HEK293T (cell line): Measurements from ENCODE around the gene STK16.

ENCODE experiments used
- CTCF ChIA-PET: fragments of 350-600 bp; formaldehyde crosslinking; extraction: SDS; loops from one replicate; lab custom pipeline; 2021; ENCODE audit warnings: antibody characterized with exemption, inconsistent platforms; lab: Yijun Ruan, JAX
- POLR2A ChIA-PET: fragments of 350-600 bp; formaldehyde crosslinking; extraction: SDS; loops from one replicate; lab custom pipeline; 2020; ENCODE audit warnings: antibody characterized with exemption, inconsistent platforms; lab: Yijun Ruan, JAX
- DNase-seq: peaks from one replicate; pipeline ENCODE4 v3.0.0; 2012; ENCODE audit warnings: mixed read lengths; ENCODE audit errors: extremely low spot score
- ARNT ChIP-seq: fragments of 450-650 bp; IDR thresholded peaks from 2 replicates; pipeline ENCODE4 v1.6.1; 2017; ENCODE audit warnings: mild to moderate bottlenecking
- BHLHE40 ChIP-seq: fragments of 450-650 bp; IDR thresholded peaks from 2 replicates; pipeline ENCODE4 v1.6.1; 2016; ENCODE audit warnings: mild to moderate bottlenecking, moderate library complexity, borderline replicate concordance
- CTBP1 ChIP-seq: fragments of 450-650 bp; IDR thresholded peaks from 2 replicates; pipeline ENCODE4 v1.6.1; 2016; ENCODE audit warnings: borderline replicate concordance
- ELF4 ChIP-seq: fragments of 450-650 bp; IDR thresholded peaks from 2 replicates; pipeline ENCODE4 v1.6.1; 2017; ENCODE audit warnings: antibody characterized with exemption
- FOXA1 ChIP-seq: fragments of 450-650 bp; IDR thresholded peaks from 2 replicates; pipeline ENCODE4 v1.6.1; 2016; ENCODE audit warnings: mild to moderate bottlenecking
- FOXK2 ChIP-seq: fragments of 450-650 bp; IDR thresholded peaks from 2 replicates; pipeline ENCODE4 v1.6.1; 2016; ENCODE audit warnings: mild to moderate bottlenecking
- FOXM1 ChIP-seq: fragments of 450-650 bp; IDR thresholded peaks from 2 replicates; pipeline ENCODE4 v1.6.1; 2017; ENCODE audit warnings: mild to moderate bottlenecking, borderline replicate concordance
- HDGF ChIP-seq: fragments of 450-650 bp; IDR thresholded peaks from 2 replicates; pipeline ENCODE4 v1.6.1; 2017; ENCODE audit warnings: antibody characterized with exemption, borderline replicate concordance
- L3MBTL2 ChIP-seq: fragments of 450-650 bp; conservative IDR thresholded peaks from 2 replicates; pipeline ENCODE4 v1.6.1; 2016; ENCODE audit warnings: mild to moderate bottlenecking
- LEF1 ChIP-seq: fragments of 450-650 bp; IDR thresholded peaks from 2 replicates; pipeline ENCODE4 v1.6.1; 2017; ENCODE audit warnings: mild to moderate bottlenecking, borderline replicate concordance
- NFRKB ChIP-seq: fragments of 450-650 bp; IDR thresholded peaks from 2 replicates; pipeline ENCODE4 v1.6.1; 2016; ENCODE audit warnings: mild to moderate bottlenecking, moderate library complexity
- SP1 ChIP-seq: fragments of 450-650 bp; IDR thresholded peaks from 2 replicates; pipeline ENCODE4 v1.6.1; 2017
- SUZ12 ChIP-seq: fragments of 450-650 bp; IDR thresholded peaks from 2 replicates; pipeline ENCODE4 v1.6.1; 2016; ENCODE audit warnings: mild to moderate bottlenecking
- TARDBP ChIP-seq: fragments of 450-650 bp; IDR thresholded peaks from 2 replicates; pipeline ENCODE4 v1.6.1; 2016
- ZNF384 ChIP-seq: fragments of 450-650 bp; IDR thresholded peaks from 2 replicates; pipeline ENCODE4 v1.6.1; 2016
- TF ChIP-seq, protein P1 (sequence below): fragments of 450-650 bp; IDR thresholded peaks from 2 replicates; pipeline ENCODE4 v1.6.1; 2016

The STK16 gene

DNA sequence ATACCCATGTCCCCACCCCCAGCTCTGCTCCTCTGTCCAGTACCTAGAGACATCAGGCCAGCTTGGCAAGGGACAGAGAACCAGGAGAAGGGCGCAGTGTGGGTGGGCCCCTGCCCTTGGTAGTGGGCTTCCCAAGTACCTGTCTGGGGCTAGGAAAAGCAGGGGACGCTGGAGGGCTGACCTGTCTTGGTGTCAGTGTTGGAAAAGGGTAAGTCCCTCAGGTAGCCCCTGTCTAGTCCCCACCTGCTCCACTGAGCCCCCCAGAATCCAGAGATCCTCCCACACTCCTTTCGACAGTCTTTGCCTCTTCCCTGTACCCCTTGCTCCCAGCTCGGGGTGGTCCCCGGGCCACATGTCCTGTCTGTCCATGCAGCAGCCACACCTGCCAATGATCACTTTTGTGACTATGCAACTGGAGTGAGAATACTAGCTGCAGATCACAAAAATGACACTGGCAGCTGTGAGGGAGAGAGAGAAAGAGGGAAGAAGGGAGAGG is 48.5 kb downstream of the STK16 start:
- ChIA-PET POLR2A (interaction anchor here (1.0 to 3.8 kb wide), 4 partner anchors 10 to 94 kb away, joined by 3 to 22 read pairs (median 4); partner anchors contain the start of gene DNAJB2), CTCF (interaction anchor here (1.0 to 3.2 kb wide), 4 partner anchors 11 to 119 kb away, joined by 3 to 36 read pairs (median 8); partner anchors contain the start of gene DNAJB2)
- DNase-seq: no peak
- TF ChIP-seq ELF4 (no peak), HDGF (no peak), BHLHE40 (no peak), FOXK2 (no peak), LEF1 (no peak), NFRKB (no peak), L3MBTL2 (no peak), SUZ12 (no peak), CTBP1 (no peak), FOXA1 (no peak), FOXM1 (no peak), SP1 (no peak), TARDBP (no peak), ARNT (no peak)
- TF ChIP-seq, protein P1, sequence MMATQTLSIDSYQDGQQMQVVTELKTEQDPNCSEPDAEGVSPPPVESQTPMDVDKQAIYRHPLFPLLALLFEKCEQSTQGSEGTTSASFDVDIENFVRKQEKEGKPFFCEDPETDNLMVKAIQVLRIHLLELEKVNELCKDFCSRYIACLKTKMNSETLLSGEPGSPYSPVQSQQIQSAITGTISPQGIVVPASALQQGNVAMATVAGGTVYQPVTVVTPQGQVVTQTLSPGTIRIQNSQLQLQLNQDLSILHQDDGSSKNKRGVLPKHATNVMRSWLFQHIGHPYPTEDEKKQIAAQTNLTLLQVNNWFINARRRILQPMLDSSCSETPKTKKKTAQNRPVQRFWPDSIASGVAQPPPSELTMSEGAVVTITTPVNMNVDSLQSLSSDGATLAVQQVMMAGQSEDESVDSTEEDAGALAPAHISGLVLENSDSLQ: no peak

- ChIA-PET POLR2A (interaction anchor here (0.7 to 3.8 kb wide), 12 partner anchors 11 to 136 kb away, joined by 3 to 22 read pairs (median 4); partner anchors contain the start of genes ANKZF1, ATG9A, CNPPD1 and DNAJB2), CTCF (interaction anchor here (0.6 to 3.2 kb wide), 27 partner anchors 8 to 141 kb away, joined by 3 to 36 read pairs (median 5); partner anchors contain the start of genes ANKZF1, ATG9A, CNPPD1 and DNAJB2)
- DNase-seq: peak; percentile 94
- TF ChIP-seq BHLHE40: no peak
- TF ChIP-seq HDGF: no peak
- no peak for TF ChIP-seq CTBP1
- no peak for TF ChIP-seq FOXA1
- TF ChIP-seq FOXM1: no peak
- TF ChIP-seq TARDBP: no peak
- no peak for TF ChIP-seq ARNT
- no peak for TF ChIP-seq SP1
- TF ChIP-seq FOXK2: no peak
- no peak for TF ChIP-seq NFRKB
- no peak for TF ChIP-seq ZNF384
- no peak for TF ChIP-seq ELF4
- TF ChIP-seq SUZ12: no peak
- TF ChIP-seq, protein P1: no peak
Observed at GRCh38 chr2:219294356-219295351, 49.4 kb downstream of the STK16 start.

GRCh38 chr2:219296142-219296541 is 50.9 kb downstream of the STK16 start:
- no peak for DNase-seq
- no peak for TF ChIP-seq ARNT
- TF ChIP-seq TARDBP: no peak
- CTCF ChIA-PET: interaction anchor here (1.9 to 3.2 kb wide), 2 partner anchors 17 to 51 kb away, joined by 7 to 36 read pairs; partner anchors contain the start of genes DNAJB2, GLB1L and STK16
- POLR2A ChIA-PET: interaction anchor here (3.8 kb wide), 1 partner anchor 18 kb away, joined by 22 read pairs; the partner anchor contains the start of gene DNAJB2

DNA sequence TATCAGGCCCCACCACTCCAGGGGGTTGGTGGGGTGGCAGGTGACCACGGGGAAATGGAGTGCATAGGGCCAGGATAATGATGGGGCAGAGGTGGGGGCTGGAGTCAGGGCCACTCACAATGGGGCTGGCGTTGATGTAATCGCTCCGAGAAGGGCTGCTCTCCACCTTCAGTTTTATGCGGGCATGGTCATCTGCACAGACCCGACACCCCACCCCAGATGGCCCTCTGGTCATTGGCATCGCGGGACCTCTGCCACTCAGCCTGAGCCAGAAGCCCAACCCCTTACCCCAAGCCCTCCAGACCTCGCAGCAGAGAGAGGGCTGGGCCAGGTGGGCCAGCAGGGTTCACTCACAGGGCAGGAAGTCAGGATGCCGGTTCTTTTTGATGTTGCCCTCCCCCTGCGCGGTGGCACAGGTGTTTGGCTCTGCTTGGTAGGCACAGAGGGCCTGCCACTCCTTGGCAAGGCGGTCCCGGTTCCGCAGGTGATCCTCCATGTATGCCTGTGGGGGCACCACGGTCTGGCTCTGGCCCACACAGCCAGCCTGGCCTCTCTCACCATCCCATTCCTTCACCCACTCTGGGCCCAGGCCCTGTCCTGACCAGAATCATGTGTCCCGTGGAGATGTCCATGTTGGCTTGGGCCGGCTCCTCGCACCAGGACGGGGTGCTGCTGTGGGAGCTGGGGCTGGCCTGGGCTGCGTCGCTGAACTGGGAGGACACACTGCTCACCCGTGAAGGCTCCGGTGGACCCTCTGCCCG is 51.5 kb downstream of the STK16 start:
- POLR2A ChIA-PET: interaction anchor here (1.0 kb wide), 1 partner anchor 19 kb away, joined by 3 read pairs; no protein-coding TSS in a partner anchor
- DNase-seq: no peak
- CTCF ChIA-PET: no interaction called here
- TF ChIP-seq NFRKB (no peak), FOXM1 (no peak), SUZ12 (no peak), LEF1 (no peak), FOXK2 (no peak), ZNF384 (no peak), ARNT (no peak), HDGF (no peak), SP1 (no peak), L3MBTL2 (no peak), FOXA1 (no peak), CTBP1 (no peak), ELF4 (no peak), TARDBP (no peak), BHLHE40 (no peak)
- TF ChIP-seq, protein P1: no peak

DNA sequence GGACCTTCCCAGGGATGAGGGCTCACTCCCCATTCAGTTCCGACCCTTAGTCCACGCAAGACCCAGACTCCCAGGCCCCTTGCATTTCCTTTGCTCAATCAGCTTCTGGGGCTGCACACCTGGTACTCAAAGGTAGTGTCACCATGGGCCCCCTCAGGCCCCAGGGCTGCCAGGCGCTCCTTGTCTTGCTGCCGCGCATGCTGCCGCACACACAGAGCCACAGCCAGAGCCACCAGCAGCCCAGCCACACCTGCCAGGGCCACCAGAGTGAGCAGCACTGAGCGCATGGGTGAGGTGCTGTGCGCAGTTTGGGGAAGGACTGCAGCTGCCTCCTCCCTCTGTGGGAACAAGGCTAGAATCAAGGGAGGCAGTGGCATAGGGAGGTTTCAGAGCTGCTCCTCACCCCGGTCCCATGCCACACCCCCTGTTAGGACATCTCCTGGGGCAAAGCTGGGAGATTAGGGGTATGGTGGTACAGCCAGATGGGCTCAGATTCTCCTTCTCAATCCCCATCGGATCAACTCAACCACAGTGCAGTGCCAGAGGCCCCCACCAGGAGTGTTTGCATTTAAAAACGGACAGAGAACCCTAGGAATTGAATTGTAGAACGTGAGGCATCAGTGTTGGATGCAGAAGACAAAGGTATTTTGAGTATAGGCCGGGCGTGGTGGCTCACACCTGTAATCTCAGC is 52.6 kb downstream of the STK16 start:
- POLR2A ChIA-PET: interaction anchor here (1.0 kb wide), 1 partner anchor 20 kb away, joined by 3 read pairs; no protein-coding TSS in a partner anchor
- no peak for DNase-seq
- TF ChIP-seq FOXA1 (no peak), LEF1 (no peak)
- CTCF ChIA-PET: no interaction called here
